Neural cell (in vitro differentiated cells): ENCODE measurements around the gene KIFC3.

Experiments
- CTCF ChIP-seq: fragments of 450-650 bp; IDR thresholded peaks from 2 replicates; pipeline ENCODE4 v1.5.1; 2014; ENCODE audit warnings: antibody characterized with exemption, mild to moderate bottlenecking, moderate library complexity; ENCODE audit not compliant: poor library complexity, severe bottlenecking
- EP300 ChIP-seq: fragments of 450-650 bp; conservative IDR thresholded peaks from 2 replicates; pipeline ENCODE4 v1.6.1; 2014; ENCODE audit warnings: antibody characterized with exemption, mild to moderate bottlenecking, moderate library complexity; ENCODE audit not compliant: poor library complexity, severe bottlenecking
- EZH2 ChIP-seq: fragments of 200-600, 300-800 bp; shearing (Covaris generic), sonication (generic); IDR thresholded peaks from 2 replicates; pipeline ENCODE4 v1.6.1; 2014; ENCODE audit warnings: antibody characterized with exemption, low read length, borderline replicate concordance, mild to moderate bottlenecking; ENCODE audit not compliant: insufficient read depth, poor library complexity, severe bottlenecking
- POLR2AphosphoS5 ChIP-seq: IDR thresholded peaks from 2 replicates; pipeline ENCODE4 v1.6.1; 2012
- RAD21 ChIP-seq: fragments of 450-650 bp; conservative IDR thresholded peaks from 2 replicates; pipeline ENCODE4 v1.6.1; 2014; ENCODE audit warnings: antibody characterized with exemption, mild to moderate bottlenecking, moderate library complexity
- REST ChIP-seq: IDR thresholded peaks from 2 replicates; pipeline ENCODE4 v1.6.1; 2012; ENCODE audit warnings: borderline replicate concordance
- SMC3 ChIP-seq: fragments of 450-650 bp; conservative IDR thresholded peaks from 2 replicates; pipeline ENCODE4 v1.6.1; 2014; ENCODE audit warnings: antibody characterized with exemption, mild to moderate bottlenecking, moderate library complexity; ENCODE audit not compliant: poor library complexity
- TAF1 ChIP-seq: IDR thresholded peaks from 2 replicates; pipeline ENCODE4 v1.6.1; 2012; ENCODE audit warnings: low read depth

DNA sequence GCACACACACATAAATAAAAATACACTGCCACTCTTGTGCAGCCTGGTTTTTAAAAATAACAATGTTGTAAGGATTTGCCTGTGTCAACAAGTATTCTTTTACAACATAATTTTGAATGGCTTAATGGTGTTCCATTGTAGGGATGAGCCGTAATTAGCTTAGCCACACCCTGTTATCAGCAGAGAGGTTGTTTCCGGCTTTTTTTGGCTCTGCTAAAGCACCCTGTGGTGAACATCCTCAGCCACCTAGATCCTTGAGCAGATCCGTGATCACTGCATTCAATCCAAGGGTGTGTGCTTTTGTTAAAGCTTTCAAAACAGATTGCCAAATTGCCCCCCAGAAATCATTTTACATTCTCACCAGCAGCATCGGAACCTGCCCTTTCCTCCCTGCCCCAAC is 59.7 kb downstream of the KIFC3 start:
- TF ChIP-seq POLR2AphosphoS5 (no peak), CTCF (no peak), EP300 (no peak), SMC3 (no peak), EZH2 (no peak), TAF1 (no peak), REST (no peak), RAD21 (no peak)
